Esophagus mucosa (tissue), 1 donor: ENCODE results near the gene ZNF722. TPM values are rescaled to one million over a fixed set of nuclear protein-coding genes. Genes with fewer than 3 reads are reported as not detected.
"Not testable (repeated sequence)": the region's sequence is repeated elsewhere in the genome, so short reads cannot be mapped to it uniquely, and the experiment has no call there.

Experiments
- ATAC-seq: fragments of 200-7000 bp; cut with Tn5 transposase; one replicate; pipeline ENCODE4 v1.9.1; 2020
- total RNA-seq: library from RNA; stranded (reverse); gene quantifications from one replicate; pipeline ENCODE4 v1.2.4, GENCODE V29; 2023
- donor health status: DM: yes; HTN: yes; CAD: no.

The ZNF722 gene
- total RNA-seq, result not detected

DNA sequence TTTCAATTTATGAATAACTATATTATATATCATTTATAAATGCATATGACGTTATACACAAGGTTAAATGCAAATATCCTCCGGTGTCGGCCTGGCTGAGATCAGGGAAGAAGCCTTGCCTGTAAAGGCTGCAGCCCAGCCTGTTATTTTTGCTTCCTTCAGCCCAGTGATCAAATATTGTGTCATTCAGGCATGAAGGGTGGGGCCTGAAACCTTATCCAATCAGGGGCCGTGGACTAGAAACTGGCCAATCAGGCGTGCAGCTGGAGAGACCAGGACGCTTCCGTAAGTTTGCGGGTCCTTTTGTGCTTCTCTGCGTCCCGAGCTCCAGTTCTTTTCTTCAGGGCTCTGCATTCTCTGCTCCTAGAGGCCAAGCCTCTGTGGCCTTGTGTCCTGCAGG is at the start of gene ZNF722:
Gene ZNF722, plus strand, starts transcription at position 301 of the 400 bp plus-strand sequence. CDS start 113 bp downstream, outside the sequence.
- no peak for ATAC-seq

DNA sequence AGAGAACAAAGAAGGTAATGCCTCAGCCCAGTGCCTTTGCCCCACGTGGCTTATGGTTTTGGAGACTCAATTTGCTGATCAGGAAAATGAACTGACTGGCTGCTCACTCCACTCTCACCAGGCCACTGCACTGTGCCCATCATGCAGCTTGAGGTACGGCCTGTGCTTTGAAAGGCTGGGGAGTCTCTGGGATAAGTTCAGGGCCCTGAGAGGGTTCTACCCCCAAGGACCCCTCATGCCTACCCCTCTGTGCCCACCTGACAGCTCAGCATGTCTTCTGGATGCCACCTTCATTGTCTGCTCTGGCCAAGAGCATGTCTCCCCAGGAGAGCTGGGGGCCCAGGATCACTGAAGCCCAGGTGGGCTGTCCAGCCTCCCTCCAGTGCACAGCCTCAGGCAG is 45.5 kb upstream of the ZNF722 start:
- ATAC-seq, result no peak

DNA sequence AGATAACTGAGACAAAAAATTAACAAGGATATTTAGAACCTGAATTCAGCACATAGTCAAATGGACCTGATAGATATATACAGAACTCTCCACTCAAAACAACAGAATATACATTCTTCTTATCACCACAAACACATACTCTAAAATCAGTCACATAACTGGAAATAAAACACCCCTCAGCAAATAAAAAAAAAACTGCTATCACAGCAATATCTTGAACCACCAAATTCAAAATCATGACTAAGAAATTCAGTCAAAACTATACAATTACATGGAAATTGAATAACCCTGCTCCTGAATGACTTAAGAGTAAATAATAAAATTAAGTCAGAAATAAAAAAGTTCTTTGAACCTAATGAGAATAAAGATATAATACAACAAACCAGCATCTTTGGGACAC is 30.0 kb upstream of the ZNF722 start:
- ATAC-seq, result no peak

DNA sequence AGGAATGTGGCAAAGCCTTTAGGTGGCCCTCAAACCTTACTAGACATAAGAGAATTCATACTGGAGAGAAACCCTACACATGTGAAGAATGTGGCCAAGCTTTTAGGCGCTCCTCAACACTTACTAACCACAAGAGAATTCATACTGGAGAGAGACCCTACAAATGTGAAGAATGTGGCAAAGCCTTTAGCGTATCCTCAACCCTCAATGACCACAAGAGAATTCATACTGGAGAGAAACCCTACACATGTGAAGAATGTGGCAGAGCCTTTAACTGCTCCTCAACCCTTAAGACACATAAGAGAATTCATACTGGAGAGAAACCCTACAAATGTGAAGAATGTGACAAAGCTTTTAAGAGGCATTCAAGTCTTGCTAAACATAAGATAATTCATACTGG is 16.8 kb downstream of the ZNF722 start:
- ATAC-seq, result not testable (repeated sequence)

DNA sequence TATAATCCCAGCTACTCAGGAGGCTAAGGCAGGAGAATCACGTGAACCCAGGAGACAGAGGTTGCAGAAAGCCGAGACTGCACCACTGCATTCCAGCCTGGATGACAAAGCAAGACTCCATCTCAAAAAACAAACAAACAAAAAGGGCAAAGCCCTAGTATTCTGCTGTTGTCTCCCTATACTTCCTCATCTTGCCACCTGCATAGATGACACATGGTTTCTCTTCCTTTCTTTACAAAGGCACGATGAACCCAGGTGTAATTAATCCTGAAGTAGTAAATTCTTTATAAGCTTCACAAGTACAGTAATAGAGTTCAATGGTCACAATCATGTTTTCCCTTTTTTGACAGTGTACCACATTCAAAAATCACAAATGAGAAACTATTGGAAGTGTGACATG is 36.7 kb downstream of the ZNF722 start:
- no peak for ATAC-seq

DNA sequence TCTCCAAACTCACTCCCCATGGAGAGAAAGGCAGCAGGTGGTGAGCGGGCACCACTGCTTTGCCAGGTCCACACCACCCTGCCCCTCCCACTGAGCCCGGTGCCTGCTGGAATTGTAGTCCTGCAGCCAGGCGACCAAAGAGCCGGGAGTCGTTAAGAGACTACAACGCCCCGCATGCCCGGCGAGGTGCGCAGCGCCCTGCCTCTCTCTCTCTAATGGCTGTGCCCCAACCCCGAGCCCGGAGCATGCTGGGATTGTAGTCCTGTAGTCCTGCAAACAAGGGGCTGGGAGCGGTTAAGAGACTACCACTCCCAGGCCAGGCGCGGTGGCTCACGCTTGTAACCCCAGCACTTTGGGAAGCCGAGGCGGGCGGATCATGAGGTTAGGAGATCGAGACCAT is 38.4 kb downstream of the ZNF722 start:
- no peak for ATAC-seq

DNA sequence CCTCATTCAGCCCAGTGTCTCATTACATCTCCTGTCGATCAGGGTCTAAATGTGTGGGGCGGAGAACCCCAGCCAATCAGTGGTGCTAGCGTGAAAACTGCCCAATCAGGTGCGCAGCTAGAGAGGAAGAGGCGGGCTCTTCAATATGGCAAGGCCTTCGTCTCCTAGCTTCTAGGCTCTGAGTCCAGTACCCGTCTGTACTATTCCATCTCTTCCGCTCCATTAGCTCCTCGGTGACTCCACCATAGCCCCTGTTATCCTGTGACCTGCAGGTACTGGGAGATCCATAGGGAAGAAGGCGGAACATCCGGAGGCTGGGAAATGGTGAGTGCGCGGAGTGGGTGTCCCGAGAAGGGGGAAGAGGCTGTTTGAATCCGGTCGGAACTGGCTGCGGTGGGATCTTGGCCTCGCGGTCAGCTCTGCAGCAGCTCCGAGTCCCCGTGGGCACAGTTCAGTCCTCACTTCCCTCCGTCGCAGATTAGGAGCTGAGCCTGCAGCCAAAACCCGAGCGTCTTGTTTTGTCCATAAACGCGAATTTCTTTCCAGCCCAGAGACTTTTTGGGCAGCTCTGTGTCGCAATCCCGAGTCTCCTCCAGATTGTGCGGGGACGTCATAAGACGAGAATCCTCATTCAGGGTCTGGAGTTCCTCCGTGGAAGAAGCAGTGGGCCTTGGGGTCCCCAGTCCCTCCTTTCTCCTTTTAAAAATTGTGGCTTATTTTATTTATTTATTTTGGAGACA is 46.8 kb downstream of the ZNF722 start, which contains the start of gene ZNF727:
Gene ZNF727, plus strand, starts transcription at position 134 of the 740 bp plus-strand sequence. Its CDS starts 188 bp downstream, at position 322.
- peak; percentile 80 for ATAC-seq

DNA sequence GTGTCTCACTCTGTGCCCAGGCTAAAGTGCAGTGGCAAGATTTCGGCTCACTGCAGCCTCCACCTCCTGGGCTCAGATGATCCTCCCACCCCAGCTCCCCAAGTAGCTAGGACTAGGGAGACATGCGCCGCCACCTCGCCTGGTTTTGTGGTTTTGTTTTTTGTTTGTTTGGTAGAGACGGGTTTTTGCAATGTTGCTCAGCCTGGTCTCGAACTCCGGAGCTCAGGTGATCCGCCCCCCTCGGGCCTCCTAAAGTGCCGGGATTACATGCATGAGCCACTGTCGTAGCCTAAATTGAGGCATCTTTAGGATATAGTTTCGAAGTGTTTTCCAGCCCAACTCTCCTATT is 47.4 kb downstream of the ZNF722 start:
- ATAC-seq, result no peak

Other genes starting within 250 kb of the ZNF722 start
- gene ZNF727, start 46.6 kb downstream of the ZNF722 start, total RNA-seq, result 0.48 TPM
- gene ZNF735, start 208.4 kb downstream of the ZNF722 start, total RNA-seq, result not detected
- gene ZNF679, start 229.6 kb downstream of the ZNF722 start, total RNA-seq, result not detected